HG03280 (cell line): ENCODE data around the gene CTDSPL.
"Not testable (repeated sequence)": the region's sequence is repeated elsewhere in the genome, so short reads cannot be mapped to it uniquely, and the experiment has no call there.

ENCODE experiments used
- ATAC-seq: cut with Tn5 transposase; IDR thresholded peaks from one replicate; pipeline ENCODE4 v1.9.1; 2021; ENCODE audit warnings: mild to moderate bottlenecking, moderate library complexity; ENCODE audit not compliant: unreplicated experiment

The CTDSPL gene

DNA sequence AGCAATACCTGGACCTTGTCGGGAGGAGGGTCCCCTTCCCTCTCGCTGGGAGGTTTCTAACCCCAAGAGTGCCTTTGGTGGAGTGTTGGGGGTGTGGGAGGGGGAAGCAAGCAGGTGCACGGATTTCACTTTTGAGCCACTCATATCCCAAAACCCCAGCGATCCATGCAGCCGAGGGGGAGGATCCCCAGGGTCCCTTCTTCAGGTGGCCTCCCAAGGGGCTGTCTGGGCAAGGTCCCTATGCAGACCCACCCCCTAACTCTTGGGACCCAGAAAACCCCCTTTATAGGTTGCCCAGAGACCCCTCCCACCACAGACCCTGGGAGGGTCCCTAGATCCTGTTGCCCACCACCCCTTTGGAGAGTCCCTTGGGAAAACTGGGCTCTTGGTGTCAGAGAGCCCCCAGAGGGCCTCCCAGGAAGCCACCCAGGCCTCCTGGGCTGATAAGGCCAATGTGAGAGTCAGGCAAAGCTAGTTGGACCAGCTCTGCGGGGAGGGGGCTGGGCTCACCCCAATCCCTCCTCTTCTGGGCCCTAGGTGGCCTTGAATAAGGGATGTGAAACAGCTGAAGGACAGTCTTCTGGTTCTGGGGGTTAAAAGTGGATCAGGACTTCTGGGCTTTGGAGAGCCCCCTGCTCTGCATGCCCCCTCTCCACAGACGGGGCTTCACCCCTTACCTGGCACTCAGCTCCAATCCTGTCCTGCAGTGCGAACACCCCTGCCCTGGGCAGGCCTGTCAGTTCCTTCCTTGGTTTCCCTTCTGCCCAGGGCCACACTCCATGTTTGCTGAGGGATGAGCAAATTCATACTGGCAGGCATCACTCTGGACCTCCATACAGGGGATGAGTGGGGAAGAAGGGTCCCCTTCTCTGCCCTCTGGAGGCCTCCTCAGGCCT lies 168.7 kb downstream of the CTDSPL start:
- no peak for ATAC-seq

DNA sequence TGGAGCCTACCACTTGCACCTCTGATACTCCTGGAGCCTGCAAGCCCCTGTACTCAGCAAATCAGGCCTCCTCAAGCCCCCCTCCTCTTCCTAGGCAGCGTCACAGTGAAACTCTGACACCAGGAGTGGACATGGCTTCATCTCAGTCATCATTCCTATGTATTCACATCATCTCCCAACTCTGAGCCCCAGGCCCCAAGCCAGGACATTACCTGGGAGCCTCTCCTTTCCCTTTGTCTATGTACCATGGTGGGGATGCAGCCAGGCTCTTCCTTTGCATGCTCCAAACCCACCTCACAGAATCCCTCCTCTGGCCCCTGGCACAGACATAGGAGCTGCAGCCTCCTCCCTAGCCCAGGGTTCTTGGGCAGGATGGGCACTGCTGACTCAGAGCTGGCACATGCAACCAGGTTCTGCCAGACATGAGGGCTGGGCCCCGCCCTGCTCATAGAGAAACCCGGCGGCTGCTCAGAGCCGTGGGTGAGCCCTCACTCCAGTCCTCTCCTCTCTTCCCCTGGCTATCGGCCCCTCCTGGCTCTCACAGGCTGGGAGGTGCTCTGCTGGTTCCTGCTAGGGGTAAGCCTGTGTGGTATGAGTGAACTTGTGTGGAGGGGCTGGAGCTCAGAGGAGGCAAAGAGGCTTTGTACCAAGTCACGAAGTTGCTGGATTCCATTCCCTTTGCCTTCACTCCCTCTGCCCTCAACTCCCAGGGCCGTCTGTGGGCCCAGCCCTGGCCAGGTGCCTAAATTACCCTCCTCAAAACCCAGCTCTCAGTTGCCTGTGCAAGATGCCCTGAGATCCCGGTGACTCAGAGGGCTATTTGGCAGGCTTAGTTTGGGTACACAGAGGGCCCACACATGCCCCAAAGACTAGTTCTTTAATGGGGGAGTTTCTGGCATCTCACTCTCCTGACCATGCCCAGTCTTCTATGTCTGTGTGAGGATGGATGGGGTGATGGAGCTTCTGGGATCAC lies 169.6 kb downstream of the CTDSPL start:
- ATAC-seq, result no peak

DNA sequence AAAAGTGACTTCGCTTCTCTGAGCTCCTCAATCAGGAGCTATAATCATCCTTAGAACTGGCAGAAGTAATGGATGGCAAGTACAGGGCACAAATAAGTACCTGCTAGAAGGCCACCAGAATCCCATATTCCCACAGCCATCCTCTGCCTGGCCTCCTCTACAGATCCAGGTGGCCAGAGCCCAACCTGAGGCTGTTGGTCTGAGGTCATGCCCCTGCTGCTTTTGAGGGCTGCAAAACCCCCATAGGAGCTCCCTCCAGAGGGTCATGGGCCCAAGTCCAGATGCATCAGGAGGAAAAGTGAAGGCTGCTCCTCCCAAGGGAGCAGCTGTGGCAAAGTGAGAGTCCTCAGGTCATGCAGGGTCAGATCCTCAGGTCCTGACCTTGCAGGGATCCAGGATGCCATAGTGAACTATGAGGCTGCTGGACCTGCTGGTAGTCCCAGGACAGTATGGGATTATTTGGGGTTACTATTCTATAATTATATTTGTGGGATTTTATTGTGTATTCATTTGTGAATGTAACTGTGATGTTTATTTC lies 170.7 kb downstream of the CTDSPL start:
- ATAC-seq, result no peak

DNA sequence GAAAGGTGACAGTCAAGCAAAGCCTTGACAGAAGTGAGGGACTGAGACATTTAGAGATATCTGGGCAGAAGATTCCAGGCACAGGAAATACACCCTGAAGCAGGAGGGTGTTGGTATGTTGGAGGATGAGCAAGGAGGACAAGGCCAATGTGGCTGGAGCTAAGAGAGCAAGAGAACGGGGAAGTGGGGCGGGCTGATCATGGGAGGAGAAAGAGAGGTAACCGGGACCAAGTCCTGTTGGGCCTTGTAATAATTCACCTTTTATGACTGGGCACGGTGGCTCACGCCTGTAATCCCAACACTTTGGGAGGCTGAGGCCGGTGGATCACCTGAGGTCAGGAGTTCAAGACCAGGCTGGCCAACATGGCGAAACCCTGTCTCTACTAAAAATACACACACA lies 171.9 kb downstream of the CTDSPL start:
- not testable (repeated sequence) for ATAC-seq
